HL-60 (cell line): ENCODE results near the gene FILIP1L.

ENCODE experiments used
- DNase-seq, 2 experiments: peaks; one replicate each; pipeline ENCODE4 v3.0.0-alpha.2; 2010 to 2020; ENCODE audit warnings: low read depth in 1 of 2, low spot score in 1 of 2
- H3K27ac ChIP-seq: fragments of 250-450 bp; sonication (Bioruptor Pico); replicated peaks from 2 replicates; pipeline ENCODE4 v1.5.1; 2020; ENCODE audit warnings: mild to moderate bottlenecking, moderate library complexity
- H3K27me3 ChIP-seq: fragments of 250-450 bp; sonication (Bioruptor Pico); 2 replicates; pipeline ENCODE4 v1.5.1; 2021; ENCODE audit warnings: mild to moderate bottlenecking, moderate library complexity; ENCODE audit not compliant: insufficient read depth, poor library complexity, severe bottlenecking
- H3K4me3 ChIP-seq: replicated peaks from 2 replicates; pipeline ENCODE4 v1.5.1; 2011; ENCODE audit warnings: mild to moderate bottlenecking, control low read depth, low read length; ENCODE audit not compliant: insufficient read depth
- CTCF ChIP-seq: IDR thresholded peaks from one replicate; pipeline ENCODE4 v1.5.1; 2011; ENCODE audit warnings: low read length, control low read depth, inconsistent platforms; ENCODE audit not compliant: insufficient read depth
- GABPA ChIP-seq: IDR thresholded peaks from 2 replicates; pipeline ENCODE4 v1.6.1; 2012; ENCODE audit warnings: low read depth
- POLR2AphosphoS5 ChIP-seq: IDR thresholded peaks from 2 replicates; pipeline ENCODE4 v1.6.1; 2012; ENCODE audit warnings: low read depth
- REST ChIP-seq: IDR thresholded peaks from 2 replicates; pipeline ENCODE4 v1.6.1; 2012; ENCODE audit warnings: low read depth; ENCODE audit not compliant: insufficient replicate concordance
- SPI1 ChIP-seq: IDR thresholded peaks from 2 replicates; pipeline ENCODE4 v1.6.1; 2012; ENCODE audit warnings: low read depth, mild to moderate bottlenecking, borderline replicate concordance

Gene FILIP1L

GRCh38 chr3:99833617-99834205 lies 280.6 kb downstream of the FILIP1L start:
- no peaks in the 10 kb centered on the region for H3K27me3 ChIP-seq
- H3K27ac ChIP-seq, result no peak overlapping the region
- DNase-seq, result no peak
- H3K4me3 ChIP-seq, result no peak overlapping the region
- no peak for TF ChIP-seq GABPA

- no peak for DNase-seq
- H3K4me3 ChIP-seq, result no peak overlapping the region
- no peak overlapping the region for H3K27ac ChIP-seq
- no peaks in the 10 kb centered on the region for H3K27me3 ChIP-seq
- TF ChIP-seq POLR2AphosphoS5 (no peak), SPI1 (no peak)
Observed at GRCh38 chr3:99829844-99830243, 284.5 kb downstream of the FILIP1L start.

GRCh38 chr3:99825004-99825640 lies 289.2 kb downstream of the FILIP1L start:
- no peak overlapping the region for H3K4me3 ChIP-seq
- TF ChIP-seq REST (no peak), POLR2AphosphoS5 (no peak), CTCF (no peak), GABPA (no peak), SPI1 (no peak)
- no peak overlapping the region for H3K27ac ChIP-seq

GRCh38 chr3:99823723-99824711 lies 290.3 kb downstream of the FILIP1L start:
- H3K27me3 ChIP-seq, result no peaks in the 10 kb centered on the region
- no peak overlapping the region for H3K27ac ChIP-seq
- DNase-seq, result no peak
- TF ChIP-seq SPI1, result no peak
- no peak for TF ChIP-seq POLR2AphosphoS5
- TF ChIP-seq CTCF, result no peak
- TF ChIP-seq GABPA, result no peak
- no peak for TF ChIP-seq REST
- no peak overlapping the region for H3K4me3 ChIP-seq

More at GRCh38 chr3:99825004-99825640, 289.2 kb downstream of the FILIP1L start:
- no peak for DNase-seq
- H3K27me3 ChIP-seq, result no peaks in the 10 kb centered on the region
